ENCODE measurements around the gene ATXN7L1.

Gene ATXN7L1

DNA sequence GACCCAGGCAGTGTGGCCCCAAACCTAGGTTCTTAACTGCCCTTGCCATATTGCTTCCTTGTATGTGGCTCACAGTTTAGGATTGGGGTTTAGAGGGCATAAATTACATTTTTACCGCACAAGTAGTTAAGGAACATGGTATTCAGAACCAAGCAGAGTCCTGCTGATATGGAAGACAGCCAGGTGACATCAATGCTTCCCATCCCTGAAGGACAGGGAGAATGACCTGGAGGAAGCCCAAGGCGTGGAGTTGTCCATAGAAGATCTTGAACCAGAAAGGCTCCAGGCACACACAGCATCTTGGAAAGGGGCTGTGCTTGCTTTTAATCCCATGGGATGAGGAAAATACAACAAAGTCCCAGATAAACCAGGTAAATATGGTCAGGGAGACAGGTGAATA is 48.3 kb downstream of the ATXN7L1 start:
- no peak for DNase-seq (ENCODE audit: low spot score)

DNA sequence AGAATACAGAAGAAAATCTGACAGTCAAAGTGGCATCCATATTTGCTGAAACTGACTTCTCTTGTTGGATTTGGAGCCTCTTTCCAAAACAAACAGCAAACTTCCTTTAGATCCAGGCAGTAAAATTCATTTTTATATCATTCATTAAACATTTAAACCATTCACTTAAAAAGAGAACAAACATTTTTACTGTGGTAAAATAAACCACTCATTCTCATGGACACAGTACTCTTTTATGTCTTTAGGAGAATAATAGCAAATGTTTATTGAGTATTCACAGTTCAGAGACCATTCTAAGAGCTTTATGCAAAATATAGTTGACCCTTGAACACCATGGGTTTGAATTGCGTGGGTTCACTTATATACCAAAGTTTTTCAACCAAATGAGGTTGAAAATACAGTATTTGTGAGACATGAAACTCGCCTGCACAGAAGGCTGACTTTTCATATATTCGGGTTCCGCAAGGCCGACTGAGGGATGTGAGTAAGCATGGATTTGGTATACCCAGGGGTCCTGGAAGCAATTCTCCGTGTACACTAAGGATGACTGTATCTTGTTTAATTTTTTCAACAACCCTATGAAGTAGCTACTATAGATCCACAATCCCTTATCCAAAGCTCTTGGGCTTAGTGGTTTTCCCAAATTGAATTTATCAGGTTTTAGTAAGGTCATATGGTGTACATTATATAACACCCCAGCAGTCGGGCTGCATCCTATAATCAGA is 49.1 kb downstream of the ATXN7L1 start:
- no peak for DNase-seq (ENCODE audit: low spot score)

DNA sequence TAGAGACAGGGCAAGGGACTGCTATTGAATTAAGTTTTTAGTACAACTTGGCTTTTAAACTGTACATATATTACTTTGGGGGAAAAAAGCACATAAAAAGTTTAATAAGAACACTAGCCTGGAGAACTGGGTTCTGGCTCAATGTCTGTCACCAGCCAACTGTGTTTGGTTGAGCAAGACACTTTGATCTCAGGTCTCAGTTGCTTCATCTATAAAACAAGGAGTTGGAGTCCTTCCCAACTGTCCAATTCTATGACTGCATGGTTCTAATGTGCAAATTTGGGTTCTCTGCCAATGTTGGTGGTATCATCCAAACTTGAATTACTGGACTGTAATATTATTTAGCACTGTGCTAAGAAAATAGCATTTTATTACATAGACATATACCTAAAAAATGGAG is 50.3 kb downstream of the ATXN7L1 start:
- no peak for DNase-seq (ENCODE audit: low spot score)

DNA sequence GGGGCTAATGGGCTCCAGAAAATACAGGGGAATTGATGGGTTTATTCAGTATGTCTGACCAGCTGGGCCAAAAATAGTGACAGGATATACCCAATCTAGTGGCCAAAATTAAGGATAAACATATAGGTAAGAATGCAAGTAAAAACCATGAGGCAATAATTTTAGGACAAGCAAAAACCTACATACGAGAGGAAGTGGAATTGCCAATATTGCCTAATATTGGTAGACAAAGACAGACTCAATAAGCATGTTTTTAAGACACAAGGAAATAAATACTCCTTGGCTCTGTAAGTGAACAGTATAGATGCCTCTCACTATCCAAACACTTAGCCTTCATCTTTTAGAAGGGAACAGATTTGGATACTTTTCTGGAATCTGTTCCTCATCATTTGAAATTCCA is 51.0 kb downstream of the ATXN7L1 start:
- no peak for DNase-seq (ENCODE audit: low spot score)

DNA sequence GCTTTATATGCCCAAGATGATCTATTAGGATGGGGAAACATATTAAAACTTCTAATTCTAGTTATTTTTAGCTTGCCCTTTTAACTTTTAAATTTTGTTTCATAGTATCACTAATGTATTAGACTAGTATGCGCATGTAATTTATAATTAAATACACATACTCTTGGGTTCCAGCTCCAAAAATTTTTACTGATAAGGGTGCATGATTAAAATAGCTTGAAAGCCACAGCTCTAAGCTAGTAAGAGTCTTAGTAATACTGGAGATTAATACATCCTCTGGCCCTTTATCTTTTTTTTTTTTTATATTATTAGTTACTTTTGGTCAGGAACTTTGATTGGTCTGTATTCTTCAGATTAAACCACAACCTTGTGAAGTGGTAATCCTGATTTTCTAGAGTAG is 53.6 kb downstream of the ATXN7L1 start:
- no peak for DNase-seq (ENCODE audit: low spot score)

DNA sequence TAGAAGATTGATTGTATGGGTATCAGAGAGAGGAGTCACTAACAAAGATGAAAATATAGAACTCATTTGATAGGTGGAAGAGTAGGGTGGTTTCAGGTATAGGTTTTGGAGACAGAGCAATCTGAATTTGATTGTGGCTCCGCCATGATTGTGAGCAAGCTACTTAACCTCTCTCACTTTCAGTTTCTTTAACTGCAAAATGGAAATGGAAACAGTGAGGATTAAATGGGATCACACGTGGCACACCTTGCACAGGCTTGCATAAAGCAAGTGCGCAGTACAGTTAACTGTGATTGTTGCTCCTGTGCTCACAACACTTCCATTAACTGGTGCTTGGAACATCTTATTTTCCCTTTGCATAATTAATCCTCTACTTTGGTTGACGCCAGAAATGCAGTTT is 54.9 kb downstream of the ATXN7L1 start:
- DNase-seq (ENCODE audit: low spot score) = no peak

DNA sequence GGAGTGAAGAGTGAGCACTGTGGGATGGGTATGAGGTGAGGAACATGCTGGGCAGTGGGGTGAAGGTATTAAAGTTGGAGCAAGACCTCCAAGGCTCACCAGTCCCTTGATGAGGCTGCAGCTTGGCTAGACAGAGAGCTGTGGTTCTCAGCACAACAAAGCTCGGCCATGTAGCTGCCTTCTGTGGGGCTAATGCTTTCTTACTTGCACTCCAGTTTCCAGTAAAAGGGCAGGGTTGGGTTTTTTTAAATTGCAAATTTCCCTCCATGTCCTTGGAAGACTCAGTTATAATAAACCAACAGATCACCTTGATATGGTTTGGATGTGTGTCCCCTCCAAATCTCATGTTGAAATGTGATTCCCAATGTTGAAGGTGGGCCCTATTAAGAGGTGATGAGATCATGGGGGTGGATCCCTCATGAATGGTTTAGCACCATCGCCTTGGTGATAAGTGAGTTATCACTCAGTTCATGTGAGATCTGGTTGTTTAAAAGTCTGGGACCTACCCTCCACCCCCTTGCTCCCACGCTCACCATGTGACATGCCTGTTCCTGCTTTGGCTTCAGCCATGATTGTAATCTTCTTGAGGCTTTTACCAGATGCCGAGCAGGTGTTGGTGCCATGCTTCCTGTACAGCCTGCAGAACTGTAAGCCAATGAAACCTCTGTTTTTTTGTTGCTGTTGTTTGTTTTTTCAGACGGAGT is 55.9 kb downstream of the ATXN7L1 start:
- DNase-seq (ENCODE audit: low spot score) = no peak

DNA sequence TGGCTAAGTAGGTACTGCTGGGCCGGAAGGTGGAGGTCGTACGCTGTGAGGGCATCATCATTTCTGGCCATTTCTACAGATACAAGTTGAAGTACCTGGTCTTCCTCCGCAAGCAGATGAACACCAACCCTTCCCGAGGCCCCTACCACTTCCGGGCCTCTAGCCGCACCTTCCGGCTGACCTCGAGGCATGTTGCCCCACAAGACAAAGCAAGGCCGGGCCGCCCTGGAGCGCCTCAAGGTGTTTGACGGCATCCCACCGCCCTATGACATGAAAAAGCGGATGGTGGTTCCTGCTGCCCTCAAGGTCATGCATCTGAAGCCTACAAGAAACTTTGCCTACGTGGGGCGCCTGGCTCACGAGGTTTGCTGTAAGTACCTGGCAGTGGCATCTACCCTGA is 56.8 kb downstream of the ATXN7L1 start:
- no peak for DNase-seq (ENCODE audit: low spot score)

DNA sequence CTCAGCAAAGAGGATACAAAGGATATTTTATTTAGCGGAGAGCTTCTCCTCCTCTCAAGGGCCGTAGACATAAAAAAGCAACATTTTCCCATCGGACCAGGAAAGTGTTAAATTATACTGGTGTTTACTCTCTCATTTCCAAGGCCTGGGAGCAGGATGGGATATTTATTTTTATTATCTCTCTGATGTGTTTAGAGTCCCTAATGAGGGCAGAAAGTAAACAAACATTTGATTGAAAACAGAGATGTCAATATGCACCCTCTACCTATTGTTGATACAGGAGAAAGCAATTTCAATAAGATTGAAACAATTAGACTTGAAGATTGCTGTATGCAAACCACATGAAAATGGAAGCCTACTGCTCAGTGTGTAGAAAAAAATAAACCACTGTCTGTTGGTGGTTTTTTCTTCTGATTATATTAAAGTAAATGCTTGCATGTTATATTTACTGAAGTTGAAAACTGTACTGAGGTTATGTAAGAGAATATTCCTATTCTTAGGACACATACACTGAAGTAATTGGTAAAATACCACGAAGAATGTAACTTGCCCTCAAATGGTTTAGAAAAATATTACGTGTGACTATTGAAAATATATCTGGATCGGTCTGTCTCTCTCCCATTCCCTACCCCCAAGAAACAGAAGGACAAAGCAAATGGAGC is 59.3 kb downstream of the ATXN7L1 start:
- no peak for DNase-seq (ENCODE audit: low spot score)

DNA sequence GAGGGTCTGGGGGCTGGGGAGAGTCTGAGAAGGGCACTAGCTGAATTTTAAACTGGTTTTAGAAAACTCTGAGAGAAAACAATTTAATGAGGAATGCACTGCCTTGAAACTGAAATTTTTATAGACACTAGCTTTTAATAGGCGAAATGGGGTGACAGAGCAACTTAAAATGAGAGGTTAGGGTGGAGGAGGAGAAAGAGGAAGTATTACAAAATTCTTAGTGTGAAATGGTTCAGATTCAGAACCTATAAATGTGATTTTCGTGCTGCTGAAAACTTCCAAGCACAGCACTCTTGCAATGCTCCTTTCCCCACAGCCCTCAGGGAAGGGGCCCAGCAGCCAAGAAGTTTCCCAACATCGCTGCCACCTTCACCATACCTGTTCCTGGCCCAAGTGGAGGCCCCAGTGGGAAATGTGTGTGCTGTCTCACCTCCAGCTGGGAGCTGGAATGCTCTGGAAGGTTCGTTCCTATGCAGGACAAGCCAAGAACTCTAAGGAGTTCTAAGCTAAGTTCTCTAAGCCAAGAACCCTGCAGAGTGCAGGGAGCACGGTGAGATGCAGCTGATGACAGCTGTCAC is 60.0 kb downstream of the ATXN7L1 start:
- DNase-seq (ENCODE audit: low spot score) = no peak

DNA sequence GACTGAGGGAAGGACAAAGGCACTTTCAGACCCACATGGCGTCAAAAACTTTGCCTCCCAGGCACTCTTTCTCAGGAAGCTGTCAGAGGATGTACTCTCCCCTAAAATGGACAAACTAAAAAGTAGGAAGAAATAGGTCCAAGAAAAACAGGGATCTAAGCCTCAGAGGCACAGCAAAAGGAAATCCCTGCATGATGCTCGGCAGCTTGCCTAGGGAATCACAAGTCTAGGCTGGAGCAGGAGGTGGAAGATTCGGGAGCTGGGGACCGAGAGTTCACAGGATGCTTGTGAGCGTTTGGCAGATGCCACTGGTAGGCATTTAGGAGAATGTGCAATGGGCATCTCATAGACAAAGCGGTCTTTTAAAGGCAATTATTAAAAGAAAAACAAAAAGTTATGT is 60.8 kb downstream of the ATXN7L1 start:
- no peak for DNase-seq (ENCODE audit: low spot score)

DNA sequence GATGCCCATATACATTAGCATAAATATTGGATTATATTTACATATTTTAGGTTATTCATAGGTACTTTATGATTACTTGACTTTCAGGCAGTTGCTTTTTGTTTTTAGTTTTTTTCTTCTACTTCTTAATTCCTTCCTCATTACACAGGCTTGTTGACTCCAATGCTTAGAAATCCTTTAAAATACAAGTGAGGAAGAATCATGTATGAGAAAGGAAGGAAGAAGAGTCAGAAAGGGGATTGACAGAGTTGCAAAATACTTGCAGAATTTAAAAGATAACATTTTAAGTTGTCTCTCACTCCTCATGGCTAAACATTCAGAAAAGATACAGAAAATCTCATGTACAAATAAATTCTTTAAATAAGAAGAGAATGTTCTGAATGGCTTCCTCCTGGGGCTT is 61.9 kb downstream of the ATXN7L1 start:
- DNase-seq (ENCODE audit: low spot score) = no peak

DNA sequence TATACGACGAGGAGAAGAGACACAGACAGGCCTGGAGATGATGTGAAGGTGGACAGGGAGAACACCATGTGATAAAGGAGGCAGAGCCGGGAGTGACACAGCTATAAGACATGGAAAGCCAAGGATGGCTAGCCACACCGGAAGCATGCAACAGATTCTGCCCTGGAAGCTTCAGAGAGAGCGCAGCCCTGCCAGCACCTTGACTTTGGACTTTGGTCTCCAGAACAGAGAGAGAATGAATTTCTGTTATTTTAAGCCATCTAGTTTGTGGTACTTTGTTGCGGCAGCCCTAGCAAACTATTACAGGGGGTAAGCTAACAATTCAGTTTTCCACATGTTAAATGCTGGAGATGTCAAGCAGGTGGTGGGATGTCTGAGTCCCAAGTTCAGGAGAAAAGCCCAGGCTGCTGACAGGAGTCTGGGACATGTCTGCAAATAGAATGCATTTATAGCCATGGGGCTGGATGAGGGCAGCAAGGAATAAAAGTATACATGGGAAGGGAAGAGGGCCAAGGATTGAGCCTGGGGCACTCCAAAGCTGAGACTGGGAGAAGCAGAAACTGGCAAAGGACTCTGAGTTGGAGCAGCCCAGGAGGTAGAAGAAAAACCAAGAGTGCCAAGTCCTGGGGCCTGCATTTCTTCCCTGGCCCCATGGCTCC is 65.1 kb downstream of the ATXN7L1 start:
- no peak for DNase-seq (ENCODE audit: low spot score)

DNA sequence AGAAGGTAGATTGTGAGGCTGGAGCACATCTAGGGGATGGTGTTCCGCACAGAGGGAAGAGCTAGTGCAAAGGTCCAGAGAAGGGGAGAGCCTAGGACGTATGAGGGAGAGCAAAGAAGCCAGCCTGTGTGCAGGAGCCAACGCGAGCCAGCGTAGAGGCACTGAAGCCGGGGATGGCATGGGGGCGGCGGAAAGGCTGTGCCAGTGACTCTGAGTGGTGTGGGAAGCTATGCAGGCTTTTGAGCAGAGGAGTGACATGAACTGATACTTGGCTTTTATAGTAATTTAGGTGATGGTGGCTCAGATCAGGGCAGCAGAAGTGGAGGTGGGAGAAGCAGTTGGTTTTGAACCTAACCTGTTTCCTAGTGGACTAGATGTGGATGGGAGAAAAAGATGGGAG is 65.8 kb downstream of the ATXN7L1 start:
- no peak for DNase-seq (ENCODE audit: low spot score)

DNA sequence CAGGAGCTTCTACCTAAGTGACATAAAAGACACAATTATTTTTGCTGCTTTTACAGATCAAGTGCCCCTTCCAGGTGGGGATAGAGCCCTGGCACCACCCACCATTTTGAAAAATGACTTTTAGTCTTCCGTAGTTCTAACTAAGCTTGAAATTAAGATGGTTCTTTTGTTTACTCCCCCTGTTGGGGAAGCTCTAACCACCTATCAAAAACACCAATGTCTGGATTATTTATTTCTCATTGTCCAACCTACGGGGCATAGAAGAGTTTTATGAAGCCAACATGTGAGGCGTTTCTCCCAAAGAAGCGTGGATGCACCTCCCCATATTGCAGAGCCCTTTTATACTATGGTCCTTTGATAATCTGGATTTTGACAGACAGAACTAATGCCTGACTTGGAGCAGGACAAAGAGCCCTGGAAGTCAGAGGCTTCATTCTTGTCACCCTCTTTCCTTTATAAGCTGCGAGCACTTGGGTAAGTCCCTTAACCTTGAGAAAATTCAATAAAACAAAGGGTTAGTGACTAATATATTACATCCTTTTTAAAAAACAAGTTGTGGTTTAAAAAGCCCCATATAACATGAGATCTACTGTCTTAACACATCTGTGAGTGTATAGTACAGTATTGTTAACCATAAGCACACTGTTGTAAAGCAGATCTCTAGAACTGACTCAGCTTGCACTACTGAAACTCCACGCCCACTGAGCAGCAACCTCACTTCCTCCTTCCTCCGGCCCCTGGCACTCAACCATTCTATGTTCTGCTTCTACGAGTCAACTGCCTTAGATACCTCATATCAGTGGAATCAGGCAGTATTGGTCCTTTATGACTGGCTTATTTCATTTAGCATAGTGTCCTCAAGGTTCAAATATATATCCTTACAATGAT is 67.5 kb downstream of the ATXN7L1 start:
- DNase-seq (ENCODE audit: low spot score) = no peak

DNA sequence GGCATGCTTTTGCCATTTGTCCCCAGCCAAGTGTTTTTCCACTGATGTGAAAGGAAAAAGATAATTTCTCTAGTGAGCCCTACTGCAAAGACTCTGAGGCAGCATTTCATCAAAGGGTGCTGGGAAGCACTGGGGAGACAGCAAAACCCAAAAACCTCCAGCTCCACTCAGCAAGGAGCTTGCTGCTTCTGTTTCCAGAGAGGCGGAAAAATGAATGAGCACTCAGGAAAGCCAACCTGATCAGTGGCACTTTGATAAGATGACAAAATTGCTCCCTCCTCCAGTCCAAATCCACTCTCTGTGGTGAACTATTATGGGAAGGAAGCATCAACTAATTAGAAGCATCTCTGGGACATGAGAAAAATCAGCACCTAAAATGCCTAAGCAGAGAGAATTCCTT is 68.2 kb downstream of the ATXN7L1 start:
- DNase-seq (ENCODE audit: low spot score) = no peak

DNA sequence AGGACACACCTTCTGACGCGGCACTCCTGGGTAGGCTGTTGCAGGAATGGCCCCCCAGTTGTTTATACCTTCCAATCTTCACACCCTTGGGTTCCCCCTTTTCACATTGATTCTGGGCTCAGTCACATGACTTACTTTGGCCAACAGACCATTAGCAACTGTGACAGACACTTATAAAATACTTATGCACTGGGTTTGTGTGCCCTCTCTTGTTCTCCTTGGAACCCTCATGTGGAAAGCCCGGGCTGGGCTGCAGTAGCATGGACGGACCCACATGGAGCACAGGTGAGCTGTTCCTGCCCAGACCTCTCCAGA is 69.0 kb downstream of the ATXN7L1 start:
- DNase-seq (ENCODE audit: low spot score) = no peak

DNA sequence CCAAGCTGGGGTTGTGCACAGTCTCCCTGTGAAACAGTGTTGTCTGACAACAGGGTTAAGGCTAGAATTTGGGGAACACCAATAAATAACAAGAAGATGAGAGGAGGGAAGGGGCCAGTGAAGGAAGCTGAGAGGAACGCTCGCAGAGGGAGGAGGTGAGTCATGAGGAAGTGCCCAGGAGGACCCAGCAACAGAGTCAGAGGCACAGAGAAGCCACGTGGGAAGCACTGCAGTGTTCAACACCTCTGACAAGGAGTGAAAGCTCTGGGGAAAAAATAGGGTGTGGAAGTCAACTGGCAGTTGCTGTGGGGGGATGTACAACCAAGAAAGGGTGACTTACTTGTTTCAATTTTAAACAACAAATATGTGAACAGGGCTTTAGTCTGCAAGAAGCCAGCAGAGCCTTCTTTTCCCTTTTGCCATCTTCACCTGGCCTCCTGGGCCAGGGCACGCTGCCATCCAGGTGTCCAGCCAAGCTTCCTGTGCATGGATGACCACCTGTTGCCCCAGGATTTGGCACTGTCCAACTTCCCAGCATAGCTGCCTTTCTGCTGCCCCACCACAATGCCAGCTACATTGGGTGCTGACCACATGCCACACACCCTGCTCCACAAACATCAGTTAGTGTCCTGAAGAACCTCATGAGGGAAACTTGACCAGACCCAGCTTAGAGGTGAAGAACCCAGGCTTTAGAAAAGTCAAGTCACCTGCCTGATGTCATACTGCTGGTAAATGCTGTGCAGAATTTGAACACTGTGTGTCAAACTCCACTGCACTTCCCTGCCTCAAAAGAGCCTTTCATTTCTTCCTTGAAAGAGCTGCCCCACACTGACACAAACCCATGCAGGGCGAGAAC is 69.6 kb downstream of the ATXN7L1 start:
- DNase-seq (ENCODE audit: low spot score) = no peak

DNA sequence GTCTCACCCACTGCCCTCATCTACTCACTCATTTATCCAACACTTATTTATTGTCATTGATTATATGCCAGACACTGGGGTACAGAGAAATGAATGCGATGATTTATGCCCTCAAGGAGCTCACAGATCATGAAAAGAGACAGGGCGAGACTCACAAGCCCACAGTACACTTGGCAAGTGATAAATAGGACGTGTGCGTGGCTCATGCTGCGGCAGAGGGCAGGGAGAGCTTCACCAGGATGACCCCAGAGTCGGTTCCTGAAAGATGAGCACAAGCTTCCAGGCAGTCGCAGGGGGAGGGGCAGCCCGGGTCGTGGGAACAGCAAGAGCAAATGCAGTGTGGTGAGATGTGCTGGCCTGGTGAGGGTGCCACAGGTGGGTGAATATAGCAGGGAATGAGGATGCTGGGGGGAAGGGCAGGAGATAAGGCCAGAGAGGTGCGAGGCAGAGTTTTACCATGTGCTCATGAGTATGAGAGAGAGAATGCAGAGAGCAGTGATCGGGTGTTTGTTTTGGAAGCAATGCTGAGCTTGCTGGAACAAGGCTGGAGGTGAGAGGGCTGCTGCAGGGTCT is 70.9 kb downstream of the ATXN7L1 start:
- no peak for DNase-seq (ENCODE audit: low spot score)

DNA sequence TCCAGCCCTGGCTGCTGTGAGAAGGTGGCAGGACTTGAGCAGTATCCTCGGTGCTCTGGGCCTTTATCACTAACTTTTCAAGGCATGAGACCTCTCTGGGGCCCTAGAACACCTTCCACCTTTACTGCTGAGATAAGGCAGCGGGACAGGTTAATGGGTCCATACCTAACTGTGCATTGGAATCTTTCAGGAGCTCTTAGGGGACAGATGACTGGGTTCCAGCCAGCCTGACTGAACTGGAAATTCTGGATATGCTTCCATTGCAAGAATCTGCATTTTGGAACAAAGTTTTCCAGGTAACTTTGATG is 73.0 kb downstream of the ATXN7L1 start:
- no peak for DNase-seq (ENCODE audit: low spot score)

Data from left forelimb (tissue), 1 donor.